HG03103 (cell line): Measurements from ENCODE around the gene PLEKHG4B.
"Not testable (repeated sequence)": the region's sequence is repeated elsewhere in the genome, so short reads cannot be mapped to it uniquely, and the experiment has no call there.

ENCODE experiments used
- ATAC-seq: cut with Tn5 transposase; IDR thresholded peaks from one replicate; pipeline ENCODE4 v1.9.1; 2021; ENCODE audit warnings: low read depth; ENCODE audit not compliant: unreplicated experiment

The PLEKHG4B gene

GRCh38 chr5:91556-92263, at the start of gene PLEKHG4B:
Gene PLEKHG4B (plus strand): TSS chr5:92168. CDS start chr5:92232, 64 bp downstream.
- ATAC-seq: no peak

GRCh38 chr5:42250-42649, 49.7 kb upstream of the PLEKHG4B start:
- no peak for ATAC-seq

GRCh38 chr5:48192-48591, 43.8 kb upstream of the PLEKHG4B start:
- ATAC-seq: no peak

GRCh38 chr5:49530-49929, 42.4 kb upstream of the PLEKHG4B start:
- not testable (repeated sequence) for ATAC-seq

GRCh38 chr5:49953-50544, 41.9 kb upstream of the PLEKHG4B start:
- ATAC-seq: no peak

GRCh38 chr5:50724-51499, 41.1 kb upstream of the PLEKHG4B start:
- ATAC-seq: no peak

GRCh38 chr5:51500-51823, 40.5 kb upstream of the PLEKHG4B start:
- ATAC-seq: no peak

GRCh38 chr5:53381-54174, 38.4 kb upstream of the PLEKHG4B start:
- ATAC-seq: no peak

- ATAC-seq: no peak
Observed at GRCh38 chr5:54175-54730, 37.7 kb upstream of the PLEKHG4B start.

- no peak for ATAC-seq
Observed at GRCh38 chr5:54876-55569, 36.9 kb upstream of the PLEKHG4B start.

GRCh38 chr5:56561-57290, 35.2 kb upstream of the PLEKHG4B start:
- ATAC-seq: no peak

GRCh38 chr5:60250-60649, 31.7 kb upstream of the PLEKHG4B start:
- ATAC-seq: not testable (repeated sequence)

GRCh38 chr5:70440-70839, 21.5 kb upstream of the PLEKHG4B start:
- no peak for ATAC-seq

GRCh38 chr5:72316-73180, 19.4 kb upstream of the PLEKHG4B start:
- not testable (repeated sequence) for ATAC-seq

GRCh38 chr5:73181-73447, 18.9 kb upstream of the PLEKHG4B start:
- ATAC-seq: not testable (repeated sequence)

GRCh38 chr5:73768-74502, 18.0 kb upstream of the PLEKHG4B start:
- no peak for ATAC-seq

- ATAC-seq: no peak
Observed at GRCh38 chr5:74503-75109, 17.4 kb upstream of the PLEKHG4B start.
